H9 (cell line): Measurements from ENCODE around the gene BDNF. TPM values are rescaled to one million over a fixed set of nuclear protein-coding genes. Genes with fewer than 3 reads are reported as not detected.
A peak's percentile ranks its signal among the peaks of the same experiment; 100 is the strongest.

ENCODE experiments used
- DNase-seq: peaks from one replicate; pipeline ENCODE4 v3.0.0-alpha.2; 2017
- H2AFZ ChIP-seq: one replicate; pipeline ENCODE4 v1.6.1; 2013; ENCODE audit warnings: mild to moderate bottlenecking, low read length, control low read depth, moderate library complexity
- H2AK5ac ChIP-seq: 2 replicates; pipeline ENCODE4 v1.6.1; 2013; ENCODE audit warnings: low read length, control low read depth, mixed read lengths; ENCODE audit not compliant: insufficient read length
- H2BK120ac ChIP-seq: one replicate; pipeline ENCODE4 v1.6.1; 2013; ENCODE audit warnings: low read depth, mild to moderate bottlenecking, low read length, control low read depth, inconsistent platforms; ENCODE audit not compliant: poor library complexity, severe bottlenecking
- H2BK12ac ChIP-seq: 2 replicates; pipeline ENCODE4 v1.6.1; 2013; ENCODE audit warnings: low read length, control low read depth, mixed read lengths, low read depth; ENCODE audit not compliant: insufficient read length
- H2BK15ac ChIP-seq: 2 replicates; pipeline ENCODE4 v1.6.1; 2013; ENCODE audit warnings: low read depth, low read length, control low read depth
- H2BK20ac ChIP-seq: one replicate; pipeline ENCODE4 v1.6.1; 2013; ENCODE audit warnings: low read depth, mild to moderate bottlenecking, low read length, control low read depth, inconsistent platforms; ENCODE audit not compliant: poor library complexity, severe bottlenecking
- H2BK5ac ChIP-seq: 2 replicates; pipeline ENCODE4 v1.6.1; 2013; ENCODE audit warnings: low read length, control low read depth, mixed read lengths; ENCODE audit not compliant: insufficient read length
- H3K14ac ChIP-seq: 2 replicates; pipeline ENCODE4 v1.6.1; 2013; ENCODE audit warnings: low read length, control low read depth; ENCODE audit not compliant: insufficient read depth
- H3K18ac ChIP-seq: 2 replicates; pipeline ENCODE4 v1.6.1; 2013; ENCODE audit warnings: low read depth, mild to moderate bottlenecking, mixed read lengths, low read length, control low read depth; ENCODE audit not compliant: insufficient read length
- H3K23ac ChIP-seq: 2 replicates; pipeline ENCODE4 v1.6.1; 2013; ENCODE audit warnings: low read length, control low read depth, mixed read lengths, low read depth; ENCODE audit not compliant: insufficient read length
- H3K23me2 ChIP-seq: 2 replicates; pipeline ENCODE4 v1.6.1; 2013; ENCODE audit warnings: low read depth, mild to moderate bottlenecking, mixed read lengths, low read length, control low read depth; ENCODE audit not compliant: insufficient read length, poor library complexity, severe bottlenecking
- H3K27ac ChIP-seq: 2 replicates; pipeline ENCODE4 v1.5.1; 2013; ENCODE audit warnings: low read length, control low read depth, mixed read lengths, low read depth; ENCODE audit not compliant: insufficient read length
- H3K27me3 ChIP-seq: 2 replicates; pipeline ENCODE4 v1.6.1; 2013; ENCODE audit warnings: low read length, control low read depth, inconsistent platforms; ENCODE audit not compliant: insufficient read depth
- H3K4ac ChIP-seq: 2 replicates; pipeline ENCODE4 v1.6.1; 2013; ENCODE audit warnings: low read depth, mild to moderate bottlenecking, control low read depth, inconsistent platforms, low read length, moderate library complexity
- H3K4me1 ChIP-seq: 2 replicates; pipeline ENCODE4 v1.6.1; 2013; ENCODE audit warnings: low read length, control low read depth, inconsistent platforms; ENCODE audit not compliant: insufficient read depth
- H3K4me2 ChIP-seq: 2 replicates; pipeline ENCODE4 v1.6.1; 2013; ENCODE audit warnings: low read length, control low read depth, mixed read lengths; ENCODE audit not compliant: insufficient read length, insufficient read depth
- H3K56ac ChIP-seq: 2 replicates; pipeline ENCODE4 v1.6.1; 2013; ENCODE audit warnings: low read depth, mild to moderate bottlenecking, mixed read lengths, low read length, control low read depth; ENCODE audit not compliant: insufficient read length
- H3K79me1 ChIP-seq: 2 replicates; pipeline ENCODE4 v1.6.1; 2013; ENCODE audit warnings: low read depth, mild to moderate bottlenecking, moderate library complexity, low read length, control low read depth, inconsistent platforms; ENCODE audit not compliant: insufficient read depth, poor library complexity, severe bottlenecking
- H3K79me2 ChIP-seq: 2 replicates; pipeline ENCODE4 v1.6.1; 2013; ENCODE audit warnings: low read length, control low read depth, inconsistent platforms; ENCODE audit not compliant: insufficient read depth
- H3K9ac ChIP-seq: 2 replicates; pipeline ENCODE4 v1.6.1; 2013; ENCODE audit warnings: low read length, control low read depth, mixed read lengths; ENCODE audit not compliant: insufficient read length; ENCODE audit errors: extremely low read depth
- H3K9me3 ChIP-seq: one replicate; pipeline ENCODE4 v1.6.1; 2013; ENCODE audit warnings: low read depth, low read length, inconsistent platforms; ENCODE audit not compliant: control insufficient read depth
- H3T11ph ChIP-seq: one replicate; pipeline ENCODE4 v1.6.1; 2013; ENCODE audit warnings: mild to moderate bottlenecking, low read length, control low read depth, inconsistent platforms
- H4K20me1 ChIP-seq: one replicate; pipeline ENCODE4 v1.6.1; 2013; ENCODE audit not compliant: control insufficient read depth, insufficient read length, insufficient read depth
- H4K5ac ChIP-seq: 2 replicates; pipeline ENCODE4 v1.6.1; 2013; ENCODE audit warnings: low read depth, mild to moderate bottlenecking, mixed read lengths, low read length, control low read depth; ENCODE audit not compliant: insufficient read length
- H4K8ac ChIP-seq: replicated peaks from 2 replicates; pipeline ENCODE4 v1.6.1; 2013; ENCODE audit warnings: low read length, control low read depth, mixed read lengths, low read depth; ENCODE audit not compliant: insufficient read length
- H4K91ac ChIP-seq: 2 replicates; pipeline ENCODE4 v1.6.1; 2013; ENCODE audit warnings: low read depth, mild to moderate bottlenecking, moderate library complexity, mixed read lengths, low read length, control low read depth; ENCODE audit not compliant: insufficient read length
- H3K27ac Mint-ChIP-seq, 3 experiments: 2 replicates in 2 of 3; 3 replicates in 1 of 3; pipeline ENCODE4 v1.8.0; 2020 to 2021; ENCODE audit warnings: mixed read lengths in 3 of 3, mild to moderate bottlenecking in 1 of 3, moderate library complexity in 1 of 3
- H3K27me3 Mint-ChIP-seq: 2 replicates; pipeline ENCODE4 v1.8.0; 2021; ENCODE audit warnings: low read depth, mild to moderate bottlenecking, moderate library complexity, mixed read lengths
- H3K36me3 Mint-ChIP-seq, 3 experiments: 2 replicates in 2 of 3; 3 replicates in 1 of 3; pipeline ENCODE4 v1.8.0; 2020 to 2021; ENCODE audit warnings: low read depth in 3 of 3, mixed read lengths in 3 of 3; ENCODE audit not compliant: insufficient read depth in 1 of 3
- H3K4me1 Mint-ChIP-seq, 2 experiments: 2 replicates each; pipeline ENCODE4 v1.8.0; 2020; ENCODE audit warnings: mixed read lengths in 2 of 2
- H3K4me3 Mint-ChIP-seq, 2 experiments: 2 replicates in 1 of 2; 3 replicates in 1 of 2; pipeline ENCODE4 v1.8.0; 2020 to 2021; ENCODE audit warnings: mild to moderate bottlenecking in 2 of 2, mixed read lengths in 2 of 2, moderate library complexity in 1 of 2
- H3K9me3 Mint-ChIP-seq, 2 experiments: 2 replicates in 1 of 2; 3 replicates in 1 of 2; pipeline ENCODE4 v1.8.0; 2020; ENCODE audit warnings: mild to moderate bottlenecking in 2 of 2, mixed read lengths in 2 of 2, moderate library complexity in 1 of 2
- WGBS: extraction: QIAGEN DNeasy Blood & Tissue Kit; methylation state at CpG from one replicate; pipeline ENCODE4 v1.1.7; 2013; ENCODE audit warnings: missing lambda C conversion rate, low lambda C conversion rate, mixed read lengths; ENCODE audit not compliant: insufficient read length; ENCODE audit errors: extremely low coverage; 5-methylcytosine and 5-hydroxymethylcytosine counted together
- total RNA-seq: library from RNA; stranded (reverse); gene quantifications from 2 replicates; pipeline ENCODE4 v1.2.1, GENCODE V29; 2021
- TF ChIP-seq, protein P1 (sequence below): fragments of 200-600 bp; sonication (generic); conservative IDR thresholded peaks from 3 replicates; pipeline ENCODE4 v1.8.0; 2021; ENCODE audit warnings: antibody characterized with exemption, mild to moderate bottlenecking

The BDNF gene
- total RNA-seq, 1 experiment from 2014 or later, result 2.7 TPM

DNA sequence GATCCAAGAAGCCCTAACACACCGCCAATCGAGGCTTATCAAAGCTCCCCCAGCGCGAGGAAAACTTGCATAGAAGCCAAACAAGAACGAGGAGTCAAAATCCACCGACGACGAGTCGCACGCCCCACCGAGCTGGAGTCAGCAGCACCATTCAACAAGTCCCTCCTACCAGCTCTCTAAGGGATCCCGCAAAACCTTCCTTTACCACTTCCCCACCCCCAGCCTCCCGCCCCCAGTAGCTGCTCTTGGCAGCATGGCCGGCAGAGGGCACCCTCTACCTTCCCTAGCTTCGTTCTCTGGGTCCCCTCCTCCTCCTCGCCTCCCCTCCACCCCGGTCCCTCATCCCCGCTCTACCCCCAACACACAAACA, 1.4 kb downstream of the BDNF start:
- peak; percentile 95 for DNase-seq
- H4K8ac ChIP-seq, result no peak overlapping the region
- H3K79me1 ChIP-seq, result no peaks in the 10 kb centered on the region
- no peak overlapping the region for H2BK5ac ChIP-seq
- H2BK12ac ChIP-seq, result no peak overlapping the region
- H3K36me3 Mint-ChIP-seq, result peaks cover 0 to 2% (median 0%) of the 10 kb centered on the region in 3 experiments; a peak in 1 of 7 replicates
- H3K27ac Mint-ChIP-seq, result peak overlapping the region; percentile 71 to 98 (median 94); a peak in 6 of 7 replicates
- peaks cover 43% of the 10 kb centered on the region for H3K27me3 Mint-ChIP-seq
- H3K27me3 ChIP-seq, result peaks cover 15% of the 10 kb centered on the region; the same call in 1 of the 2 replicates
- no peak overlapping the region for H3K18ac ChIP-seq
- peak overlapping the region; percentile 78 to 90 for H3K4me3 Mint-ChIP-seq
- no peak overlapping the region for H3K23ac ChIP-seq
- H3K27ac ChIP-seq, result no peak overlapping the region
- no CpG with 5 or more reads among the region's 18 CpGs for WGBS
- H2AFZ ChIP-seq, result no peak overlapping the region
- no peak overlapping the region for H4K5ac ChIP-seq
- peak overlapping the region; percentile 62 for H3K9ac ChIP-seq
- H4K91ac ChIP-seq, result no peak overlapping the region
- H2BK15ac ChIP-seq, result no peak overlapping the region
- H3K9me3 ChIP-seq, result no peaks in the 10 kb centered on the region
- peaks cover 4% of the 10 kb centered on the region; the same call in 1 of the 2 replicates for H3K4me1 ChIP-seq
- H3K9me3 Mint-ChIP-seq, result no peaks in the 10 kb centered on the region
- no peak overlapping the region for H2BK20ac ChIP-seq
- no peak overlapping the region for H2BK120ac ChIP-seq
- H3K23me2 ChIP-seq, result peaks cover 29% of the 10 kb centered on the region
- no peak overlapping the region for H3K4ac ChIP-seq
- no peak overlapping the region for H2AK5ac ChIP-seq
- no peaks in the 10 kb centered on the region for H4K20me1 ChIP-seq
- H3K4me1 Mint-ChIP-seq, result peaks cover 60 to 63% of the 10 kb centered on the region in 2 experiments
- H3K4me2 ChIP-seq, result peak overlapping the region; percentile 81
- no peak overlapping the region for H3K56ac ChIP-seq
- no peak overlapping the region for H3T11ph ChIP-seq
- H3K79me2 ChIP-seq, result no peaks in the 10 kb centered on the region
- no peak overlapping the region for H3K14ac ChIP-seq
- TF ChIP-seq, protein P1, sequence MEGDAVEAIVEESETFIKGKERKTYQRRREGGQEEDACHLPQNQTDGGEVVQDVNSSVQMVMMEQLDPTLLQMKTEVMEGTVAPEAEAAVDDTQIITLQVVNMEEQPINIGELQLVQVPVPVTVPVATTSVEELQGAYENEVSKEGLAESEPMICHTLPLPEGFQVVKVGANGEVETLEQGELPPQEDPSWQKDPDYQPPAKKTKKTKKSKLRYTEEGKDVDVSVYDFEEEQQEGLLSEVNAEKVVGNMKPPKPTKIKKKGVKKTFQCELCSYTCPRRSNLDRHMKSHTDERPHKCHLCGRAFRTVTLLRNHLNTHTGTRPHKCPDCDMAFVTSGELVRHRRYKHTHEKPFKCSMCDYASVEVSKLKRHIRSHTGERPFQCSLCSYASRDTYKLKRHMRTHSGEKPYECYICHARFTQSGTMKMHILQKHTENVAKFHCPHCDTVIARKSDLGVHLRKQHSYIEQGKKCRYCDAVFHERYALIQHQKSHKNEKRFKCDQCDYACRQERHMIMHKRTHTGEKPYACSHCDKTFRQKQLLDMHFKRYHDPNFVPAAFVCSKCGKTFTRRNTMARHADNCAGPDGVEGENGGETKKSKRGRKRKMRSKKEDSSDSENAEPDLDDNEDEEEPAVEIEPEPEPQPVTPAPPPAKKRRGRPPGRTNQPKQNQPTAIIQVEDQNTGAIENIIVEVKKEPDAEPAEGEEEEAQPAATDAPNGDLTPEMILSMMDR, result peak; percentile 88
